ENCODE measurements around the gene MYO9A. TPM values are rescaled to one million over a fixed set of nuclear protein-coding genes. Genes with fewer than 3 reads are reported as not detected.
"Not testable (repeated sequence)": the region's sequence is repeated elsewhere in the genome, so short reads cannot be mapped to it uniquely, and the experiment has no call there.

Gene MYO9A
- polyA plus RNA-seq, 1 donor: 12.0 TPM

DNA sequence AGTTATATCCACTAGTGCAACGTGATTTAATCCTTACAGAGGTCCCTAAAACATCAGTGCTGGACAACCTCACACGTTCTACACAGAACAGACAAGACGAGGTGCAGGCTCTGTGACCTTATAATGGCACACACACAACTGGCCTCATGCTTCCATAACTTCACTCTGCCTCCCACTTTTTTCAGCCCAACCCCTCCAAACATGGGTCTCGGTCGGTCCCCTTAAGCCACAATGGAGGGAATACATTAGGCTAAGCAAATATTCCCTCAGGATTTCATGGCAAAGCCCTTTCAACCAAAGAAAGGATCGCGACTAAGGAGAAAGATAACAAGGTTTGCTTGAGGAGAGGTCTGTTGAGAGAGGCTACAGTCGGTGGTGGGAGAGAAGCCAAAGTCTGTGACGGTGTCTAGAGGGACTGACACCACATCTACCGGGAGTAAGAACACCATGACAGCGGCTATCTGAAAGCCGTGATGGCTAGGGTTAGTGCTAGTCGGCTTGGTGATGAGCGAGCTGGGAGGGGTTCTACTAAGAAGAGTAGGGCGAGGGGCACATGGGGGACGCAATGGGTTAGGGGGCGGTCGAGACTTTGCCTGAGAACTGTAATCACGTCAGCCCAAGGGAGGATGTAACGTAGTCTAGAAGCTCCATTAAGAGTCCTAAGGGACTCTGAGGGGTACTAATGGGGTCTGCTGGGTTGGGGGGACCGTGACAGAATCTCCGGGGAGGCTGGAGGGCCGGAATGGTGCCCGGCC, 1.0 kb downstream of the MYO9A start:
- H3K9me3 ChIP-seq (ENCODE audit: control insufficient read depth, low read depth, low read length): no peaks in the 10 kb centered on the region
- peak overlapping the region; percentile 84 for H3K27ac ChIP-seq (ENCODE audit: low read length)
- 0% methylated on average over 2 of the region's 24 CpGs for WGBS (ENCODE audit: insufficient coverage, low lambda C conversion rate)
- DNase-seq: peak; percentile 3 to 60
- peaks cover 4% of the 10 kb centered on the region for H3K4me1 ChIP-seq (ENCODE audit: control insufficient read depth, insufficient read depth, low read length)
- peak overlapping the region; percentile 64 for H3K4me3 ChIP-seq (ENCODE audit: low read length)
- no peaks in the 10 kb centered on the region for H3K36me3 ChIP-seq (ENCODE audit: control insufficient read depth, insufficient read depth, low read length)
- H3K27me3 ChIP-seq (ENCODE audit: control insufficient read depth, insufficient read depth, low read length): no peaks in the 10 kb centered on the region

DNA sequence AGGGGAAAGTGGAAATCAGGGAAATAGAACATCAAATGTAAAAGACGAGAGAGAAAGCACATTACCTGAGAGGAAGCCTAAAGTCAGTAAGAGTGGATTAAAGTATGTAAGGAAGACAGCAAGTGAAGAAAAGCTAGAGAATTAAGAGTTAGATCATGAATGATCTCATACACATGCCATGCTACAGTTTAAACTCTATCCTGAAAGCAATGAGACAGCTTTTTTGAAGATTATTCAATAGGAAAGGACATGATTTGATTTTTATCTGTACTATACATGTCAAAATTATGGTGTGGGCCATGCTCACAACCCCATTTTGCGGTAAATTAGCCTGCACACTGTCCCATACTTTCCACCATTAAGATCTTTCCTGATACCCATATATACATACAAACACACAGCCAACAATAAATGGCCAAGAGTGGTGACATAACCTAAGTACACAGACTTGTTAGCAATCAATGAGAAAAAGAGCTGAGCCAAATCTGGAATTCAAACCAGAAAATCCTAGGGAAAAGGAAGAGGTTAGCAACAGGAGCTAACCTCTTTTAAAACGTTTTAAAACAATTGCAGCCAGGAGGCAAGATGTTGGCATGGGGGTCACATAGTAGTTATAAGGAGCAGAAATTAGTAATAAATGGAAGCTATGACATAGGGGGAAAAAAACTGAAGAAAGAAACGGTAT, 4.5 kb downstream of the MYO9A start:
- Histone ChIP-seq H3K36me3 (ENCODE audit: control insufficient read depth, insufficient read depth, low read length) (no peaks in the 10 kb centered on the region), H3K4me3 (ENCODE audit: low read length) (no peak overlapping the region), H3K9me3 (ENCODE audit: control insufficient read depth, low read depth, low read length) (no peaks in the 10 kb centered on the region), H3K27ac (ENCODE audit: low read length) (no peak overlapping the region), H3K27me3 (ENCODE audit: control insufficient read depth, insufficient read depth, low read length) (no peaks in the 10 kb centered on the region), H3K4me1 (ENCODE audit: control insufficient read depth, insufficient read depth, low read length) (no peaks in the 10 kb centered on the region)
- no peak for DNase-seq
- 89% methylated on average over 3 of the region's 4 CpGs for WGBS (ENCODE audit: insufficient coverage, low lambda C conversion rate)

GRCh38 chr15:72112805-72113204, 5.1 kb downstream of the MYO9A start:
- Histone ChIP-seq H3K4me3 (ENCODE audit: low read length) (no peak overlapping the region), H3K36me3 (ENCODE audit: control insufficient read depth, insufficient read depth, low read length) (no peaks in the 10 kb centered on the region), H3K27ac (ENCODE audit: low read length) (no peak overlapping the region), H3K9me3 (ENCODE audit: control insufficient read depth, low read depth, low read length) (no peaks in the 10 kb centered on the region), H3K4me1 (ENCODE audit: control insufficient read depth, insufficient read depth, low read length) (no peaks in the 10 kb centered on the region), H3K27me3 (ENCODE audit: control insufficient read depth, insufficient read depth, low read length) (no peaks in the 10 kb centered on the region)
- DNase-seq: no peak

- no peak for DNase-seq
- Histone ChIP-seq H3K27ac (ENCODE audit: low read length) (no peak overlapping the region), H3K4me1 (ENCODE audit: control insufficient read depth, insufficient read depth, low read length) (no peaks in the 10 kb centered on the region), H3K27me3 (ENCODE audit: control insufficient read depth, insufficient read depth, low read length) (no peaks in the 10 kb centered on the region), H3K36me3 (ENCODE audit: control insufficient read depth, insufficient read depth, low read length) (no peaks in the 10 kb centered on the region), H3K9me3 (ENCODE audit: control insufficient read depth, low read depth, low read length) (no peaks in the 10 kb centered on the region), H3K4me3 (ENCODE audit: low read length) (no peak overlapping the region)
- no CpG with 5 or more reads among the region's 2 CpGs for WGBS (ENCODE audit: insufficient coverage, low lambda C conversion rate)
Observed at GRCh38 chr15:72112116-72112515, 5.8 kb downstream of the MYO9A start.

DNA sequence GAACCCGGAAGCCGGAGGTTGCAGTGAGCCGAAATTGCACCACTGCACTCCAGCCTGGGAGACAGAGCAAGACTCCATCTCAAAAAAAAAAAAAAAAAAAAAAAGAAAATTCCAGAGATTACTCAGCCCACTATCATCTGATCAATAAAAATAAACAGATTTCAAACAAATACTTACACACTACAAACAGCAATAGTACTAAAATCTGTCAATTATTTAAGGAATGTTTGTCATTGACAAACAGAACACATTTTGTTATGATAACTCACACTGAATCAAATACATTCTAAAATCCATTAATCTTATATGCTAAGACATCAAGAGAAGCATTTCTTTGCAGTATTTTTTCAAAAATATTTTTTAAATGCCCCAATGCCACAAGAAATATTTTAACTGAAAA, 7.6 kb downstream of the MYO9A start:
- H3K27me3 ChIP-seq (ENCODE audit: control insufficient read depth, insufficient read depth, low read length): no peaks in the 10 kb centered on the region
- whole genome bisulfite sequencing (ENCODE audit: insufficient coverage, low lambda C conversion rate): 80% methylated on average over 2 of the region's 3 CpGs
- no peak overlapping the region for H3K4me3 ChIP-seq (ENCODE audit: low read length)
- DNase-seq: no peak
- H3K27ac ChIP-seq (ENCODE audit: low read length): no peak overlapping the region
- no peaks in the 10 kb centered on the region for H3K36me3 ChIP-seq (ENCODE audit: control insufficient read depth, insufficient read depth, low read length)
- H3K9me3 ChIP-seq (ENCODE audit: control insufficient read depth, low read depth, low read length): no peaks in the 10 kb centered on the region
- no peaks in the 10 kb centered on the region for H3K4me1 ChIP-seq (ENCODE audit: control insufficient read depth, insufficient read depth, low read length)

DNA sequence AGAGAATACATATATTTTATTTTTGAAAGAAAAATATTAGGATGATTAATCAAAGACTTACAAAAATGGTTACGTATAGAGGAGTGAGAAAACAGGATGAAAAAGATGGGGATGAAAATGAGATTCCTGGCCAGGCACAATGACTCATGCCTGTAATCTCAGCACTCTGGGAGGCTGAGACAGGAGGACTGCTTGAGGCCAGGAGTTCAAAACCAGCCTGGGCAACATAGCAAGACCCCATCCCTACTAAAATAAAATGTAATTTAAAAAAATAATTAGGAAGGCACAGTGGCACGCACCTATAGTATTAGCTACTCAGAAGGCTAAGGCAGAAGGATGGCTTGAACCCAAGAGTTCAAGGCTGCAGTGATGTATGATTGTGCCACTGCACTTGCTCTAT, 11.9 kb downstream of the MYO9A start:
- Histone ChIP-seq H3K4me1 (ENCODE audit: control insufficient read depth, insufficient read depth, low read length) (no peaks in the 10 kb centered on the region), H3K9me3 (ENCODE audit: control insufficient read depth, low read depth, low read length) (no peaks in the 10 kb centered on the region), H3K27me3 (ENCODE audit: control insufficient read depth, insufficient read depth, low read length) (no peaks in the 10 kb centered on the region), H3K4me3 (ENCODE audit: low read length) (no peak overlapping the region), H3K27ac (ENCODE audit: low read length) (no peak overlapping the region), H3K36me3 (ENCODE audit: control insufficient read depth, insufficient read depth, low read length) (no peaks in the 10 kb centered on the region)
- DNase-seq: no peak
- 100% methylated on average over 1 of the region's 2 CpGs for WGBS (ENCODE audit: insufficient coverage, low lambda C conversion rate)

- Histone ChIP-seq H3K4me1 (ENCODE audit: control insufficient read depth, insufficient read depth, low read length) (no peaks in the 10 kb centered on the region), H3K27me3 (ENCODE audit: control insufficient read depth, insufficient read depth, low read length) (no peaks in the 10 kb centered on the region), H3K36me3 (ENCODE audit: control insufficient read depth, insufficient read depth, low read length) (no peaks in the 10 kb centered on the region), H3K27ac (ENCODE audit: low read length) (no peak overlapping the region), H3K4me3 (ENCODE audit: low read length) (no peak overlapping the region), H3K9me3 (ENCODE audit: control insufficient read depth, low read depth, low read length) (no peaks in the 10 kb centered on the region)
- 100% methylated on average over 1 of the region's 3 CpGs for WGBS (ENCODE audit: insufficient coverage, low lambda C conversion rate)
- no peak for DNase-seq
Observed at GRCh38 chr15:72105111-72105510, 12.8 kb downstream of the MYO9A start.

GRCh38 chr15:72100551-72100950, 17.4 kb downstream of the MYO9A start:
- not testable (repeated sequence) for H3K27me3 ChIP-seq (ENCODE audit: control insufficient read depth, insufficient read depth, low read length); H3K27ac ChIP-seq (ENCODE audit: low read length); H3K4me1 ChIP-seq (ENCODE audit: control insufficient read depth, insufficient read depth, low read length); H3K4me3 ChIP-seq (ENCODE audit: low read length); H3K36me3 ChIP-seq (ENCODE audit: control insufficient read depth, insufficient read depth, low read length); DNase-seq; H3K9me3 ChIP-seq (ENCODE audit: control insufficient read depth, low read depth, low read length)
- no CpG with 5 or more reads among the region's 33 CpGs for WGBS (ENCODE audit: insufficient coverage, low lambda C conversion rate)

DNA sequence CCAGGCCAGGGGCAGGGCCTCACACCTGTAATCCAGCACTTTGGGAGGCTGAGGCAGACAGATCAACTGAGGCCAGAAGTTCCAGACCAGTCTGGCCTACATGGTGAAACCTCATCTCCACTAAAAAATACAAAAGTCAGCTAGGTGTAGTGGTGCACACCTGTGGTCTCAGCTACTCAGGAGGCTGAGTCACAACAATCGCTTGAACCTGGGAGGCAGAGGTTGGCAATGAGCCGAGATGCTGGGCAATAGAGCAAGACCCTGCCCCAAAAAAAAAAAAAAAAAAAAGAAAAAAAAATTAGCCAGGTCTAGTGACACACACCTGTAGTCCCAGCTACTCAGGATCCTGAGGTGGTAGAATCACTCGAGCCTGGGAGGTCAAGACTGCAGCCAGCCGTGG, 18.8 kb downstream of the MYO9A start:
- H3K36me3 ChIP-seq (ENCODE audit: control insufficient read depth, insufficient read depth, low read length): no peaks in the 10 kb centered on the region
- H3K27ac ChIP-seq (ENCODE audit: low read length): no peak overlapping the region
- no CpG with 5 or more reads among the region's 4 CpGs for WGBS (ENCODE audit: insufficient coverage, low lambda C conversion rate)
- H3K4me1 ChIP-seq (ENCODE audit: control insufficient read depth, insufficient read depth, low read length): no peaks in the 10 kb centered on the region
- DNase-seq: no peak
- no peaks in the 10 kb centered on the region for H3K9me3 ChIP-seq (ENCODE audit: control insufficient read depth, low read depth, low read length)
- no peaks in the 10 kb centered on the region for H3K27me3 ChIP-seq (ENCODE audit: control insufficient read depth, insufficient read depth, low read length)
- H3K4me3 ChIP-seq (ENCODE audit: low read length): no peak overlapping the region

DNA sequence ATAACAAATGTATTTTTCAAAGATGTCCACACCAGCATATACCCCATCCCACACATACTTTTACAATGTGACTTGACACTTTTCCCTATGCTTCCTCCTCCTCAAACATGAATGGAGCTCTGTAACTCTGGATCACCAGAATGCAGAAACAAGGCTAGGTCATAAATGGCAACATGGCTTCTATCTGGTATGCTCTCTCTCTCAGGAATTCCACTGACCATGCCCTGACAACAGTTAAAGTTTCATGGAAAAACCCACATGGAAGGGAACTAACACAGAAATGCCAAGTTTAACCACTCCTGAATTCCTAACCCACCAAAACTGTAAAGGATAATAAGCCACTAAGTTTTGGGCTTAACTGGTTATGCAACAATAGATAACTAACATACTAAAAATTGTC, 19.9 kb downstream of the MYO9A start:
- H3K4me1 ChIP-seq (ENCODE audit: control insufficient read depth, insufficient read depth, low read length): no peaks in the 10 kb centered on the region
- no peak overlapping the region for H3K27ac ChIP-seq (ENCODE audit: low read length)
- no peaks in the 10 kb centered on the region for H3K27me3 ChIP-seq (ENCODE audit: control insufficient read depth, insufficient read depth, low read length)
- no peak overlapping the region for H3K4me3 ChIP-seq (ENCODE audit: low read length)
- no peaks in the 10 kb centered on the region for H3K9me3 ChIP-seq (ENCODE audit: control insufficient read depth, low read depth, low read length)
- DNase-seq: no peak
- H3K36me3 ChIP-seq (ENCODE audit: control insufficient read depth, insufficient read depth, low read length): no peaks in the 10 kb centered on the region

DNA sequence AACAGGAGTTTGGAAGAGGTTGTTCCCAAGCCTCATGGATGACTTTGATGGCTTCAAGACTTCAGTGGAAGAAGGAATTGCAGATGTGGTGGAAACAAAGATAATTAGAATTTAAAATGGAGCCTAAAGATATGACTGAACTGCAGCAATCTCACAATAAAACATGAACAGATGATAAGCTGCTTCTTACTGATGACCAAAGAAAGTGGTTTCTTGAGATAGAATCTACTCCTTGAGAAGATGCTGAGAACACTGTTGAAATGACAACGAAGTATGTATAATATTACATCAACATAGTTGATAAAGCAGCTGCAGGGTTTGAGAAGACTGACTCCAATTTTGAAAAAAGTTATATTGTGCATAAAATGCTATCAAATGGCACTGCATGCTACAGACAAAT, 21.2 kb downstream of the MYO9A start:
- H3K27me3 ChIP-seq (ENCODE audit: control insufficient read depth, insufficient read depth, low read length): no peaks in the 10 kb centered on the region
- H3K4me1 ChIP-seq (ENCODE audit: control insufficient read depth, insufficient read depth, low read length): no peaks in the 10 kb centered on the region
- no peak overlapping the region for H3K4me3 ChIP-seq (ENCODE audit: low read length)
- no peak overlapping the region for H3K27ac ChIP-seq (ENCODE audit: low read length)
- WGBS (ENCODE audit: insufficient coverage, low lambda C conversion rate): no CpG with 5 or more reads among the region's 1 CpG
- no peaks in the 10 kb centered on the region for H3K36me3 ChIP-seq (ENCODE audit: control insufficient read depth, insufficient read depth, low read length)
- no peak for DNase-seq
- H3K9me3 ChIP-seq (ENCODE audit: control insufficient read depth, low read depth, low read length): no peaks in the 10 kb centered on the region
